B cell (primary cell): ENCODE measurements around the gene VPS54. TPM values are rescaled to one million over a fixed set of nuclear protein-coding genes. Genes with fewer than 3 reads are reported as not detected.

Source experiments
- ATAC-seq: fragments of 200-7000 bp; cut with Tn5 transposase; one replicate; pipeline ENCODE4 v1.10.0; 2021; ENCODE audit warnings: low read depth, mild to moderate bottlenecking, moderate number of reproducible peaks, moderate library complexity
- CTCF ChIA-PET: fragments of 350-600 bp; sonication (Branson Sonifier 250); formaldehyde crosslinking; loops from one replicate; lab custom pipeline; 2021; ENCODE audit warnings: antibody characterized with exemption, inconsistent platforms; lab: Charles Lee
- POLR2A ChIA-PET: fragments of 350-600 bp; sonication (Branson Sonifier 250); formaldehyde crosslinking; loops from one replicate; lab custom pipeline; 2021; ENCODE audit warnings: antibody characterized with exemption; lab: Charles Lee
- DNase-seq: peaks from one replicate; pipeline ENCODE4 v3.0.0; 2013
- H2AFZ ChIP-seq: 2 replicates; pipeline ENCODE4 v1.6.1; 2012; ENCODE audit warnings: mild to moderate bottlenecking, low read depth, low read length; ENCODE audit not compliant: insufficient read depth, poor library complexity, severe bottlenecking
- H3K27ac ChIP-seq, 2 donors: 1 replicate in 1 of 2; 2 replicates in 1 of 2; pipeline ENCODE4 v1.5.1; 2012 to 2013; ENCODE audit warnings: low read length in 2 of 2, mild to moderate bottlenecking in 2 of 2, moderate library complexity in 1 of 2
- H3K27me3 ChIP-seq, 4 experiments: fragments of 200-600 bp in 1 of 4; sonication (generic) in 1 of 4; replicated peaks in 1 of 4; 1 replicate in 2 of 4; 2 replicates in 2 of 4; pipeline versions ENCODE4 v1.6.1 to v1.7.0; 2013 to 2016; ENCODE audit warnings: low read length in 3 of 4, mild to moderate bottlenecking in 2 of 4, mixed read lengths in 1 of 4, moderate library complexity in 1 of 4; ENCODE audit not compliant: insufficient read depth in 4 of 4, control insufficient read depth in 3 of 4; ENCODE audit errors: control extremely low read depth in 1 of 4
- H3K36me3 ChIP-seq, 2 experiments: replicated peaks in 1 of 2; 1 replicate in 1 of 2; 2 replicates in 1 of 2; pipeline versions ENCODE4 v1.6.1 to v1.7.1; 2013; ENCODE audit warnings: low read length in 1 of 2; ENCODE audit not compliant: insufficient read depth in 2 of 2, control insufficient read depth in 1 of 2; ENCODE audit errors: control extremely low read depth in 1 of 2, extremely low read depth in 1 of 2
- H3K4me1 ChIP-seq, 2 donors: fragments of 200-600 bp in 1 of 2; sonication (generic) in 1 of 2; 1 replicate in 1 of 2; 2 replicates in 1 of 2; pipeline versions ENCODE4 v1.5.1 to v1.6.1; 2013 to 2017; ENCODE audit warnings: low read length in 2 of 2; ENCODE audit not compliant: control insufficient read depth in 2 of 2, insufficient read depth in 2 of 2
- H3K4me2 ChIP-seq: replicated peaks from 2 replicates; pipeline ENCODE3; 2012; ENCODE audit warnings: mild to moderate bottlenecking, low read depth, low read length; ENCODE audit not compliant: poor library complexity, severe bottlenecking
- H3K4me3 ChIP-seq, 5 experiments: fragments of 200-600 bp in 1 of 5; sonication (generic) in 1 of 5; 1 replicate in 3 of 5; 2 replicates in 2 of 5; pipeline versions ENCODE4 v1.5.1 to v1.7.0; 2011 to 2016; ENCODE audit warnings: low read length in 4 of 5, mild to moderate bottlenecking in 4 of 5, low read depth in 2 of 5, control low read depth in 1 of 5, moderate library complexity in 1 of 5; ENCODE audit not compliant: insufficient read depth in 1 of 5; ENCODE audit errors: control extremely low read depth in 1 of 5, extremely low read depth in 1 of 5
- H3K79me2 ChIP-seq: fragments of 200-600 bp; sonication (generic); one replicate; pipeline ENCODE4 v1.6.0; 2016; ENCODE audit warnings: low read length; ENCODE audit not compliant: control insufficient read depth, insufficient read depth
- H3K9ac ChIP-seq: fragments of 200-600 bp; sonication (generic); 2 replicates; pipeline ENCODE4 v1.6.1; 2017; ENCODE audit warnings: mild to moderate bottlenecking, low read length, moderate library complexity
- H3K9me3 ChIP-seq, 3 donors: one replicate each; pipeline versions ENCODE4 v1.6.1 to v1.7.1; 2013; ENCODE audit warnings: low read length in 2 of 3; ENCODE audit not compliant: control insufficient read depth in 2 of 3, insufficient read depth in 1 of 3; ENCODE audit errors: control extremely low read depth in 1 of 3
- H4K20me1 ChIP-seq: 2 replicates; pipeline ENCODE4 v1.6.0; 2012; ENCODE audit warnings: mild to moderate bottlenecking, low read length; ENCODE audit not compliant: insufficient read depth, control insufficient read depth, poor library complexity, severe bottlenecking
- H3K27ac Mint-ChIP-seq: one replicate; pipeline ENCODE4 v1.8.0; 2021; ENCODE audit warnings: mixed read lengths
- H3K27me3 Mint-ChIP-seq: one replicate; pipeline ENCODE4 v1.8.0; 2021; ENCODE audit warnings: mixed read lengths
- H3K4me1 Mint-ChIP-seq: one replicate; pipeline ENCODE4 v1.8.0; 2021; ENCODE audit warnings: mixed read lengths
- H3K4me3 Mint-ChIP-seq: one replicate; pipeline ENCODE4 v1.8.0; 2021; ENCODE audit warnings: mixed read lengths
- H3K9me3 Mint-ChIP-seq: one replicate; pipeline ENCODE4 v1.8.0; 2022; ENCODE audit warnings: mixed read lengths; ENCODE audit not compliant: insufficient read depth
- EZH2 ChIP-seq: IDR thresholded peaks from 2 replicates; pipeline ENCODE4 v1.6.1; 2012; ENCODE audit warnings: borderline replicate concordance, low read depth, mild to moderate bottlenecking, moderate library complexity, low read length; ENCODE audit not compliant: insufficient read depth, poor library complexity, severe bottlenecking
- WGBS: methylation state at CpG from one replicate; pipeline ENCODE4 v1.1.5; 2013; ENCODE audit warnings: missing lambda C conversion rate; ENCODE audit not compliant: insufficient coverage; 5-methylcytosine and 5-hydroxymethylcytosine counted together
- intact Hi-C: fragments of 100-400 bp; cut with micrococcal nuclease; formaldehyde crosslinking; loops from one replicate; pipeline ENCODE4 v1.10.0; 2022
- polyA plus RNA-seq: library from polyadenylated mRNA; depleted of rRNA; stranded (reverse); fragments of >200 nt; gene quantifications from 2 replicates; pipeline ENCODE4 v1.2.3, GENCODE V29; 2012
- total RNA-seq, 2 donors: library from RNA; stranded (reverse); fragments of 120-200 nt in 1 of 2; gene quantifications; 1 replicate in 1 of 2; 2 replicates in 1 of 2; pipeline versions ENCODE4 v1.2.3 to v1.2.4, GENCODE V29; 2013 to 2022
- TF ChIP-seq, protein P1 (sequence below): fragments of 200-600 bp; IDR thresholded peaks from one replicate; pipeline ENCODE4 v1.8.0; 2022; ENCODE audit warnings: antibody characterized with exemption, mild to moderate bottlenecking

VPS54 gene
- total and polyA plus RNA-seq, 2 donors (not counting 1 experiment from before 2014, with no cell fraction given): 6.2 to 13.2 TPM

DNA sequence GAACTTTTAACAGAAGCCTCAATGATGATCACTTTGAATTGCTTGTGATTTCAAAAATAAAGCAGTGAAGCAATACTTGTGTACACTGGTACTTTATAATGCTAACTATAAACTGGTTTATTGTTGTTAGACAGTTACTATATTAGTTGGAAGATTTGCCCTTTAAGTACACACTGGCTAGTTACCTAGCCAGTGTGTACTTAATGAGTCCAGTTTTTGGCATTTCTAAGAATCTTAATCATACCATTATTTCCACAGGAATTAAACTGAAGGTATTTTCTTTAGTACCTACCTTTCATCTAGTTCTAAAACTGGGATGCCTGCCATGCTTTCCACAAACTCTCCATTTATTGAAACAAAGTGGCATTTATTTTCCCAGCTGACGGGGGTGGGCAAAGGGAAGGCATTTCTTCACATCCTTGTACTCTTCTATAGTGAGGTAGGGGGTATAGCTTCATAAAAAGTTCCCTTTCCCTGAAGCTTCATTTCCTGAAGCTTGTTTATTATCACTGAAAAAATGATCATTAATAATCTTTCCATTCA is 127.7 kb downstream of the VPS54 start:
- Histone ChIP-seq H3K4me3 (no peak overlapping the region), H3K79me2 (no peaks in the 10 kb centered on the region), H3K4me2 (no peak overlapping the region), H3K9me3 (no peaks in the 10 kb centered on the region), H3K36me3 (peaks cover 23 to 60% of the 10 kb centered on the region in 2 experiments), H4K20me1 (no peaks in the 10 kb centered on the region), H3K27ac (no peak overlapping the region), H3K27me3 (no peaks in the 10 kb centered on the region), H3K4me1 (no peaks in the 10 kb centered on the region), H2AFZ (no peak overlapping the region), H3K9ac (no peak overlapping the region)
- WGBS: no CpG with 5 or more reads among the region's 1 CpG
- Mint-ChIP-seq H3K4me1 (no peaks in the 10 kb centered on the region), H3K4me3 (no peak overlapping the region), H3K27me3 (no peaks in the 10 kb centered on the region), H3K27ac (no peak overlapping the region), H3K9me3 (no peaks in the 10 kb centered on the region)
- ChIA-PET CTCF (no interaction called here), POLR2A (no interaction called here)
- no peak for DNase-seq
- intact Hi-C loops: no loop called here
- no peak for TF ChIP-seq EZH2
- TF ChIP-seq, protein P1, sequence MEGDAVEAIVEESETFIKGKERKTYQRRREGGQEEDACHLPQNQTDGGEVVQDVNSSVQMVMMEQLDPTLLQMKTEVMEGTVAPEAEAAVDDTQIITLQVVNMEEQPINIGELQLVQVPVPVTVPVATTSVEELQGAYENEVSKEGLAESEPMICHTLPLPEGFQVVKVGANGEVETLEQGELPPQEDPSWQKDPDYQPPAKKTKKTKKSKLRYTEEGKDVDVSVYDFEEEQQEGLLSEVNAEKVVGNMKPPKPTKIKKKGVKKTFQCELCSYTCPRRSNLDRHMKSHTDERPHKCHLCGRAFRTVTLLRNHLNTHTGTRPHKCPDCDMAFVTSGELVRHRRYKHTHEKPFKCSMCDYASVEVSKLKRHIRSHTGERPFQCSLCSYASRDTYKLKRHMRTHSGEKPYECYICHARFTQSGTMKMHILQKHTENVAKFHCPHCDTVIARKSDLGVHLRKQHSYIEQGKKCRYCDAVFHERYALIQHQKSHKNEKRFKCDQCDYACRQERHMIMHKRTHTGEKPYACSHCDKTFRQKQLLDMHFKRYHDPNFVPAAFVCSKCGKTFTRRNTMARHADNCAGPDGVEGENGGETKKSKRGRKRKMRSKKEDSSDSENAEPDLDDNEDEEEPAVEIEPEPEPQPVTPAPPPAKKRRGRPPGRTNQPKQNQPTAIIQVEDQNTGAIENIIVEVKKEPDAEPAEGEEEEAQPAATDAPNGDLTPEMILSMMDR: no peak
- ATAC-seq: no peak

DNA sequence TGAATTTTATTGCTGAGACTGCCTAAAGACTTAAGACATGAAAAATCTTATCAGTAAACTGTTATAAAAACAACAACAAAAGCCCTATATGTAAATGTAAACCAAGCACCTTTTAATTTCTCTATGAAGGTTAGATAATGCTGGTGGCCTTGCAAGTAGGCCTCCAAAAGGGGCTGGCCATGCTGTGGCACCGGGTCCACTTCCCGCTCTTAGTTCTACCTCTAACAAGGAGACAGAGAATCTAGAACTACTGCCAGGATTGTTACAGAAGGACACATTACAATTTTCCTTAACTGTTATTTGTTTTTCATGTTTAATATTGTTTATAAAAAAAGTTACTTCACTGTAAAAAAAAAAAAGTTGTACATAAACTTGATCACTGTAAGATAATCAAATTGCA is 128.6 kb downstream of the VPS54 start:
- CTCF ChIA-PET: interaction anchor here (0.9 to 1.6 kb wide), 4 partner anchors 191 to 437 kb away, joined by 4 to 7 read pairs (median 5); no protein-coding TSS in a partner anchor
- POLR2A ChIA-PET: no interaction called here
- no peak for TF ChIP-seq EZH2
- TF ChIP-seq, protein P1: no peak
- no peaks in the 10 kb centered on the region for H3K4me1 Mint-ChIP-seq
- intact Hi-C loops: no loop called here
- H3K79me2 ChIP-seq: no peaks in the 10 kb centered on the region
- peaks cover 19 to 64% of the 10 kb centered on the region in 2 experiments for H3K36me3 ChIP-seq
- no peak overlapping the region for H2AFZ ChIP-seq
- H3K4me3 ChIP-seq: no peak overlapping the region
- H3K27ac Mint-ChIP-seq: no peak overlapping the region
- no peak overlapping the region for H3K4me3 Mint-ChIP-seq
- no peaks in the 10 kb centered on the region for H3K9me3 ChIP-seq
- WGBS: no CpG with 5 or more reads among the region's 2 CpGs
- H3K27me3 ChIP-seq: no peaks in the 10 kb centered on the region
- H4K20me1 ChIP-seq: no peaks in the 10 kb centered on the region
- H3K27me3 Mint-ChIP-seq: no peaks in the 10 kb centered on the region
- no peak overlapping the region for H3K27ac ChIP-seq
- no peak for ATAC-seq
- H3K4me1 ChIP-seq: no peaks in the 10 kb centered on the region
- DNase-seq: no peak
- no peak overlapping the region for H3K9ac ChIP-seq
- H3K4me2 ChIP-seq: no peak overlapping the region
- H3K9me3 Mint-ChIP-seq: no peaks in the 10 kb centered on the region
